Stimulated activated CD8-positive, alpha-beta memory T cell treated with anti-CD3 and anti-CD28 coated beads, Interleukin-15, amount 100 ng/mL, for 4 hours (primary cell): ENCODE data around the gene LARP6.

Source experiments
- DNase-seq, 2 donors: peaks; one replicate each; pipeline ENCODE4 v3.0.0-alpha.2; 2020; ENCODE audit warnings: low read depth in 2 of 2

Gene LARP6

DNA sequence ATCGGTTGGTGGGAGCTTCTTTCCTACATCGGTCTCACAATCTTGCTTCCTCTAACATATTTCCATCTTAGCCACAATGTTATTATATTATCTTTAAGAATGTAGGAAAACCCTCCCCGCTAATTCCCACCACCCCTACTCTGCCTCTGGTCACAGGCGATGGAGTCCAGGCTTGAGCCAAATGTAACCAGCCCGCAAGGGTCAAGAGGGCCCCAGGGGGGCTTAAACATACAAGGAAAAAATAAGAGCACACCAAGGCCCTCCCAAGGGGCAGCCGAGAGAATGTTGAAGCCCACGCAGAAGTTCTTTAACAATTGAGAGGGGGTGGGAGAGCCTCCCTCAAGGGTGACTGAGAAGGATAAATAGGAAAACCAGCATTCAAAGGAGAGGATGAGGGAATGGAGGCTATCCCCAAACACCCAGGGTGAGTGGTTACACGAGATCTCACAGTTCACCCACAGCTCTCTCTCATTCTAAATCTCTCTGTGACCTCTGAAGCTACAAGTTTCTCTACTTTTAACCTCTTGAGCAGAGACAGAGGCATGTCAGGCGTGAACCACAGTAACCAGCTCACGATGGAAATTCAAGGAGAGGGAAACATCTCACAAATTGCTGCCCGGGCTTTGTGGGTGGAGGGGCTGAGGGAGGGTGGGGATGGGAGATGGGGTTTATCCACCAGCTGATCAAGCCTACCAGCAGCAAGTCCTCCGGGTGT lies 59.2 kb downstream of the LARP6 start:
- DNase-seq: no peak

DNA sequence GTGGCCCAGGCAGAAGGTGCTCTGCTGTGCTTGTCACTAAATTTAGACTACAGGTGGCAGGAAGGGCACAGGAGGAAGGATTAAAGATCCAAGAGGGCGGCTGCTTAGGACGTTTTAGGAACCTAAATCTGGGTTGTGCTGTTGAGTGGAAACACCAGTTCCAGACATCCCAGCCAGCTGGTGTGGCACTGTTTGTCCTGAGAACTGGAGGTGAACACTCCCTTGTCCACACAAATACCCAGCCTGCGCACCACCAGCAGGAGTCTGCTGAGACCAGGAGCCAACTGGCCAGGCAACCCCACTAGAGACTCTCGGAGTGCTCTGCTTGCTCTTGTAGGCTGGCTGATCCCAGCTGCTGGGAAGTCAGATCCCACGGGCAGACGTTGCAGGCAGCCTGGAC lies 60.3 kb downstream of the LARP6 start:
- no peak for DNase-seq

DNA sequence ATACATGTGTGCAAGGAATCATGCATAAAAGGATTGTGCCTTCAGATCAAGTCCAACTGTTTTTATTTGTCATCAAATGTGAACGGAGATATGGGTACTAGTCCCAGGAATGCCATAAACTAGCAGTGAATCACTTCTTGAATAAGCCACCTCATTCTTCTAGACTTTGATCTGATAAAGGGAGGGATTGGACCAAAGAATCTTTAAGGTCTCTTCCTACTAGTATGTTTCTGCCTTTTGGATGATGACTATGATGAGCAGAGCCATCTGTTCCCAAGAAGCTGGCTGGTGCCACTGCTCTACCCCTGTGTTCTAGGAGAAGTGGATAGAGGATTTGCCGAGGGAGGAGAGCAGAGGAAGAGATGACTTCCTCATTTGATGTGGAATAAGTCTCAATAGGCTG lies 61.8 kb downstream of the LARP6 start:
- DNase-seq: no peak

DNA sequence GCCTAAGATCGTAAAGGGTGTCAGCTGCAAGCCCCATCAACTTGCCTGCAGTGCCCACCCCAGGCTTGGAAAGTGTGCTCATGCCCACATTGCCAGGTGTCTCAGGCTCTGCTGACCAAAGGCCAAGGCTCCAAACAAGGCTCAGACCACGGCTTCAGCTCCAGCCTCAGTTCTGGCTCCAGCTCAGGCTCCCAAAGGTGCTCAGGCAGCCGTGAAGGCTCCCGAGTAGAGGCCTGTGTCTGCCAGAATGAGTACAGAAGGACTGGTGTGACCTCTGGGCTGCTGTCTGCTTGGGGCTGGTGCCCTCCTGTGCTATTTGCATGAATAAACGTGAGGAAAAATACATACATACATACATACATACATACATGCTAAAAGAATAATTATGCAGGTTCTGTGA lies 62.7 kb downstream of the LARP6 start:
- no peak for DNase-seq

DNA sequence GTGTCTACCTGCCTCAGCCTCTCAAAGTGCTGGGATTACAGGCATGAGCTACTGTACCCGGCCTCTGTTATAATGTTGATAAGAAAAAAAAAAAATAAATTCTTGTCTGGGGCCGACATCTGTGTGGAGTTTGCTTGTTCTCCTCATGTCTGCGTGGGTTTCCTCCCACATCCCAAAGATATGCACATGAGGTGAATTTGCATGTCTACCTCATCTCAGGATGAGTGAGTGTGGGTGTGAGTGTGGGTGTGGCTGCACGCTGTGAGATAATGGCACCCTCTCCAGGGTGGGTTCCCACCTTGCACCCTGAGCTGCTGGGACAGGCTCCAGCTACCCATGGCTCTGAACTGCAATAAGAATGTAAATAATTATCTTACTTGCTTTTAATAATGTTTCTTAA lies 64.7 kb downstream of the LARP6 start:
- DNase-seq: no peak

DNA sequence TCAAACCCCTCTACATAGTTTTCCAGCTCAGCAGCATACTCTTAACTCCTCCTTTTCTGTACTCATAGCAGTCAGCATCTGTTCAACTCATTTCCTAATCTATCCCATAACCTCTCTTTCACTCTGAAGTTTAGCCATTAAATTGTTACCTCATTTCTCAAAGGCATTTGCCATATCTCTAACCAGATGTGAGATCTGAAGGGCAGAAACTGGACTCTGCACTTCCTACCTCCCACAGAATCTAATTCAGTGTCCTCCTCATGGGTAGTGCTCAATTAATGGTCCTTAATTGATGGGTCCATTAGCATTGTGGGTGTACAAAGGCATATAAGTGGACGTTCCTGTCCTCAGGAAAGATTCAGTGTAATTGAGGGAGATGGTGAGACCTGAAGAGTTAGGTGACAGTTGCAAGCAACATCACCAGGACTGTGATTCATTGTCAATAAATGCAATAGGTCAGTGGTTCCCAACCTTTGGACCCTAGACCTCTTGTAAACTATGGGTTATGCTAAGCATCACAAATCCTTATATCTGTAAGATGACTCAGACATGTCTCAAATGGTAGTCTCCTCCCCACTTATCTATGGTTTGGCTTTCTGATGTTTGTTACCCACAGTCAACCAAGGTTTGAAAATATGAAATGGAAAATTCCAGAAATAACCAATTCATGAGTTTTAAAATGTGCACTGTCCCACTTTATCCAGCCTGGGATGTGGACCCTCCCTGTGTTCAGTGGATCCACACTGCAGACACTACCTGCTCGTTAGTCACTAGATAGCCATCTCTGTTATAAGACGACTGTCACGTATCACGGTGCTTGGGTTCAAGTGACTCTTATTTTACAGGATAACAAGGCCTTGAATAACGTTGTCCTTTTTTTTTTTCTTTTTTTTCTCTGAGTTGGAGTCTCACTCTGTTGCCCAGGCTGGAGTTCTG lies 65.6 kb downstream of the LARP6 start:
- DNase-seq: no peak

DNA sequence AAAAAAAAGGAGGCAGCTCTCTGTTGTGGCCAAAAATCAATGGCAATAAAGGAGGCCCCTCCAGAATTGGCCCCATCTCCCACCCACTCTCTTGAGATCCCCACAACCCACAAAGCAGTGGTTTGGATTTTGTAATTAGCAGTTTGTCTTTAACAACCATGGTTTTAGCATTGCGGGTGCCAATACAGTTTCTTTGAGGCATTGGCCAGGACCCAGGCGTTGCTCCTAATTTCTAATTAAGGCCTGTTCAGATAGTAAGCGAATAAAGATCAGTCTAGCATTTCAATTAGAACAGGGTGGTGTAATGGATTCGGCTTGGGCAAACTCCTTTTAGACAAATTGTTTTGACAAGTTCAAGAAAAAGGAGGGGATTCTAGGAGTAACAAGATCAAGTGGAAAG lies 67.0 kb downstream of the LARP6 start:
- no peak for DNase-seq

DNA sequence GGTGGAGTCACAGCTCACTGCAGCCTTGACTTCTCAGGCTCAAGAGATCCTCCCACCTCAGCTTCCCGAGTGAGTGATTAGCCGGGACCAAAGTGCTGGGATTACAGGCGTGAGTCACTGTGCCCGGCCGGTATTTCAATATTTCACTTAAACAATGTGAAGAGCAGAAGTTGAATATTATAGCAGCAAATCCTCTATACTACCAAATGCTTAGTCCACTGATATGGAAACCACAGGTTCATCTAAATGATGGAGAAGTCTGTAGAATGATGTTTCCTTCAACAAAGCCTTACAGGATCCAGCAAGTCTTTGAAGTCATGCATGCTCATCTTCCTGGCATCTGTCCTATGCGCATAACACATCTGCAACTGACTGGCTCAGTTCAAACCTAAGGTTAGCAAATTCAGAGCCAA lies 70.3 kb downstream of the LARP6 start:
- DNase-seq: no peak

DNA sequence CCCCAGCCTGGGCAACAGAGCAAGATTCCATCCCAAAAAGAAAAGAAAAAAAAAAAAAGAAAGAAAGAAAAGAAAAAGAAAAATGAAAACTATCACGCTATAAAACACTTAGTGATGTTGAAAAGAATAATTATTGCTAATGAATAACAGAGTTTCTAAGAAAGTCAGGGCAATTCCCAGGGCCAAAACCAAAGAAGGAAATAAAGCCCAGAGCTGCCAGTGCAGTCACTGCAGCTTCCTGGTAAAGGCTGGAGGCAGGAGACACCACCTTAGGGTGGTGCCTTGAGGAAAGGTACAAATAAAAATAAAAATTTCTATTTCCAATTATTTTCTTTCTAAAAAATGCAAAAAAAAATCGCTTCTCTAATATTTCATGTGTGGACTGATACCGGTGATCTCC lies 70.9 kb downstream of the LARP6 start:
- DNase-seq: no peak

DNA sequence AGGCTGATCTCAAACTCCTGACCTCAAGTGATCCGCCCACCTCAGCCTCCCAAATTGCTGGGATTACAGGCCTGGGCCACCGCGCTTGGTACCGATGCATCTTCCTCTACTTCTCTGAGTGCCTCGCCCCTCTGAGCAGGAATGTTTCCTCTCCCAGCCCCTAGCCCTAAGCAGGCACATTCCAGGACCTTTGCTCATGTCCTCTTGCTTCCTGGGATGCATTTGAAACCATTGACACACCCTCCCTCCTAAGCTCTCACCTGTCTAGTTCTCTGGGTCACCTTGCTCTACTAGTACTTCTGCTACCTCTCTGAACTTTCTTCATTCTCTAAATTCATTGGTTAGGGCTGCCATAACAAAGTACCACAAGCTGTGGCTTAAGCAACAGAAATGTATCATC lies 72.7 kb downstream of the LARP6 start:
- no peak for DNase-seq
